ENCODE results near the gene ROBO1.

DNA sequence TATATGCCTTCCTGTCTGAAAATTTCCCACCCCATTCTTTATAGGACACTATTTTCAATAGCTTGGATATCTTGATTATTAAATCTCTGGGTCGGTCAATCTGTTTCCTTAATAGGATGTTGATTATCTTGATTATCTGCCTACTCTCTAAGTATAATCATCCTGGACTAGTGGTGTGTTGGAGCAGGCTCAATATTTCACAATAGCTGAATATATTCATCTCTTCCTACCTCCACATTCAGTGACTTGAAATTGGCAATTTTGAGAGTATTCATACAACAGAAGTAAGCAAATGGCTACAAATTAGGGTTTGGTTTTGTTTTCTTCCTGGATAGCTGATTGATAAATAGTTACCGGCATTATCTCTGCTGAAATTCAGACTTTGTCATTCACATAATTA is 1162.6 kb downstream of the ROBO1 start:
- TF ChIP-seq CTCF (IDR thresholded peaks at IDR 0.05) (no peak), POLR2A (IDR thresholded peaks at IDR 0.05) (no peak)
